GM18868 (cell line): ENCODE results near the gene RXRA.

Experiments
- ATAC-seq: cut with Tn5 transposase; IDR thresholded peaks from one replicate; pipeline ENCODE4 v1.9.1; 2021; ENCODE audit warnings: mild to moderate bottlenecking, moderate library complexity; ENCODE audit not compliant: unreplicated experiment

RXRA gene

GRCh38 chr9:134484479-134484878 is 158.2 kb downstream of the RXRA start:
- ATAC-seq, result no peak

GRCh38 chr9:134485653-134486052 is 159.4 kb downstream of the RXRA start:
- ATAC-seq, result no peak

GRCh38 chr9:134486143-134486591 is 159.9 kb downstream of the RXRA start:
- no peak for ATAC-seq

GRCh38 chr9:134486596-134486995 is 160.3 kb downstream of the RXRA start:
- no peak for ATAC-seq
